Caco-2 (cell line): Measurements from ENCODE around the gene DIPK2B. TPM values are rescaled to one million over a fixed set of nuclear protein-coding genes. Genes with fewer than 3 reads are reported as not detected.

Experiments
- BruUV-seq: library from RNA; stranded (reverse); fragments of 400-500 nt; replicated peaks from 2 replicates; lab custom pipeline; 2021; lab: Mats Ljungman, UMichigan
- CTCF ChIA-PET: fragments of 300-600 bp; sonication (Branson Sonifier 250); formaldehyde crosslinking; loops from one replicate; lab custom pipeline; 2022; ENCODE audit warnings: antibody characterized with exemption; lab: Charles Lee
- POLR2A ChIA-PET: fragments of 300-600 bp; sonication (Branson Sonifier 250); formaldehyde crosslinking; loops from one replicate; lab custom pipeline; 2022; ENCODE audit warnings: antibody characterized with exemption; lab: Charles Lee
- DNase-seq, 2 experiments: peaks; one replicate each; pipeline versions ENCODE4 v3.0.0 to v3.0.0-alpha.2; 2020 to 2022
- H3K27me3 ChIP-seq: replicated peaks from 2 replicates; pipeline ENCODE4 v1.6.0; 2011; ENCODE audit warnings: low read length; ENCODE audit not compliant: control insufficient read depth, insufficient read depth
- H3K36me3 ChIP-seq: 2 replicates; pipeline ENCODE4 v1.5.1; 2011; ENCODE audit warnings: low read length; ENCODE audit not compliant: control insufficient read depth, insufficient read depth
- H3K4me1 ChIP-seq: fragments of 250-450 bp; sonication (Bioruptor Pico); 2 replicates; pipeline ENCODE4 v1.5.1; 2020; ENCODE audit warnings: mild to moderate bottlenecking
- H3K4me3 ChIP-seq: 2 replicates; pipeline ENCODE4 v1.5.1; 2011; ENCODE audit warnings: low read depth, mild to moderate bottlenecking, control low read depth, low read length
- H3K9me3 ChIP-seq: fragments of 250-450 bp; sonication (Bioruptor Pico); 2 replicates; pipeline ENCODE4 v1.5.1; 2020; ENCODE audit warnings: mild to moderate bottlenecking, moderate library complexity
- H3K27ac Mint-ChIP-seq: one replicate; pipeline ENCODE4 v1.8.0; 2022; ENCODE audit warnings: mixed read lengths; ENCODE audit not compliant: unreplicated experiment
- H3K27me3 Mint-ChIP-seq: one replicate; pipeline ENCODE4 v1.8.0; 2022; ENCODE audit warnings: mixed read lengths; ENCODE audit not compliant: insufficient read depth, unreplicated experiment
- H3K36me3 Mint-ChIP-seq: one replicate; pipeline ENCODE4 v1.8.0; 2022; ENCODE audit warnings: mild to moderate bottlenecking, mixed read lengths; ENCODE audit not compliant: insufficient read depth, unreplicated experiment
- H3K4me1 Mint-ChIP-seq: one replicate; pipeline ENCODE4 v1.8.0; 2022; ENCODE audit warnings: low read depth, mixed read lengths; ENCODE audit not compliant: unreplicated experiment
- H3K4me3 Mint-ChIP-seq: one replicate; pipeline ENCODE4 v1.8.0; 2022; ENCODE audit warnings: mild to moderate bottlenecking, moderate library complexity, mixed read lengths; ENCODE audit not compliant: unreplicated experiment
- H3K9me3 Mint-ChIP-seq: one replicate; pipeline ENCODE4 v1.8.0; 2022; ENCODE audit warnings: mixed read lengths; ENCODE audit not compliant: unreplicated experiment
- CTCF ChIP-seq, 2 experiments: fragments of 200-600 bp in 1 of 2; IDR thresholded peaks; 1 replicate in 1 of 2; 2 replicates in 1 of 2; pipeline versions ENCODE4 v1.5.1 to v1.8.0; 2011 to 2022; ENCODE audit warnings: antibody characterized with exemption in 1 of 2, control low read depth in 1 of 2, inconsistent platforms in 1 of 2, low read depth in 1 of 2, low read length in 1 of 2, mild to moderate bottlenecking in 1 of 2, moderate library complexity in 1 of 2; ENCODE audit not compliant: insufficient read depth in 1 of 2, severe bottlenecking in 1 of 2, unreplicated experiment in 1 of 2
- intact Hi-C: fragments of 100-400 bp; cut with micrococcal nuclease; formaldehyde crosslinking; loops from one replicate; pipeline ENCODE4 v1.10.0; 2022; ENCODE audit not compliant: unreplicated experiment
- total RNA-seq: library from RNA; stranded (reverse); gene quantifications from 2 replicates; pipeline ENCODE4 v1.2.3, GENCODE V29; 2022

Gene DIPK2B
- total RNA-seq, 1 experiment from 2014 or later: not detected

GRCh38 chrX:45229348-45229747 is 28.7 kb upstream of the DIPK2B start:
- Mint-ChIP-seq H3K4me3 (no peak overlapping the region), H3K27me3 (peaks cover 4% of the 10 kb centered on the region), H3K9me3 (no peaks in the 10 kb centered on the region), H3K4me1 (no peaks in the 10 kb centered on the region), H3K36me3 (no peaks in the 10 kb centered on the region), H3K27ac (no peak overlapping the region)
- TF ChIP-seq CTCF (IDR thresholded peaks at IDR 0.05; ENCODE audit: insufficient read depth in 1 of 2, low read depth in 1 of 2, low read length in 1 of 2, severe bottlenecking in 1 of 2, unreplicated experiment in 1 of 2): no peak
- no peak overlapping the region for H3K4me3 ChIP-seq
- H3K9me3 ChIP-seq: no peaks in the 10 kb centered on the region
- no peaks in the 10 kb centered on the region for H3K4me1 ChIP-seq
- ChIA-PET CTCF (no interaction called here), POLR2A (no interaction called here)
- BruUV-seq: no TSS peak
- no peaks in the 10 kb centered on the region for H3K27me3 ChIP-seq
- intact Hi-C loops: no loop called here
- H3K36me3 ChIP-seq: no peaks in the 10 kb centered on the region
- DNase-seq: no peak

- Mint-ChIP-seq H3K36me3 (no peaks in the 10 kb centered on the region), H3K9me3 (no peaks in the 10 kb centered on the region), H3K27me3 (peaks cover 4% of the 10 kb centered on the region), H3K4me3 (no peak overlapping the region), H3K4me1 (no peaks in the 10 kb centered on the region), H3K27ac (no peak overlapping the region)
- no peak for TF ChIP-seq CTCF (IDR thresholded peaks at IDR 0.05; ENCODE audit: insufficient read depth in 1 of 2, low read depth in 1 of 2, low read length in 1 of 2, severe bottlenecking in 1 of 2, unreplicated experiment in 1 of 2)
- intact Hi-C loops: no loop called here
- Histone ChIP-seq H3K4me1 (no peaks in the 10 kb centered on the region), H3K27me3 (no peaks in the 10 kb centered on the region), H3K4me3 (no peak overlapping the region), H3K36me3 (no peaks in the 10 kb centered on the region), H3K9me3 (no peaks in the 10 kb centered on the region)
- no TSS peak for BruUV-seq
- ChIA-PET POLR2A (no interaction called here), CTCF (no interaction called here)
- no peak for DNase-seq
Observed at GRCh38 chrX:45228126-45228525, 27.4 kb upstream of the DIPK2B start.

- no peak for TF ChIP-seq CTCF (IDR thresholded peaks at IDR 0.05; ENCODE audit: insufficient read depth in 1 of 2, low read depth in 1 of 2, low read length in 1 of 2, severe bottlenecking in 1 of 2, unreplicated experiment in 1 of 2)
- intact Hi-C loops: no loop called here
- H3K27ac Mint-ChIP-seq: no peak overlapping the region
- Histone ChIP-seq H3K4me1 (no peaks in the 10 kb centered on the region), H3K36me3 (no peaks in the 10 kb centered on the region), H3K4me3 (no peak overlapping the region), H3K9me3 (no peaks in the 10 kb centered on the region), H3K27me3 (no peaks in the 10 kb centered on the region)
- ChIA-PET POLR2A (no interaction called here), CTCF (no interaction called here)
- H3K9me3 Mint-ChIP-seq: peaks cover 21% of the 10 kb centered on the region
- BruUV-seq: no TSS peak
- no peaks in the 10 kb centered on the region for H3K27me3 Mint-ChIP-seq
- no peaks in the 10 kb centered on the region for H3K4me1 Mint-ChIP-seq
- H3K36me3 Mint-ChIP-seq: no peaks in the 10 kb centered on the region
- DNase-seq: no peak
- H3K4me3 Mint-ChIP-seq: no peak overlapping the region
Observed at GRCh38 chrX:45208121-45208856, 7.6 kb upstream of the DIPK2B start.
